Testis (tissue), 3 donors: ENCODE measurements around the gene TEKT2. TPM values are rescaled to one million over a fixed set of nuclear protein-coding genes. Genes with fewer than 3 reads are reported as not detected.

ENCODE experiments used
- DNase-seq: peaks from one replicate; pipeline ENCODE4 v3.0.0-alpha.2; 2019
- H3K27ac ChIP-seq, 2 donors: fragments of 200-600 bp; sonication (generic); one replicate each; pipeline ENCODE4 v1.5.1; 2019
- H3K27me3 ChIP-seq: fragments of 200-600 bp; sonication (generic); one replicate; pipeline ENCODE4 v1.5.1; 2019
- H3K36me3 ChIP-seq: fragments of 200-600 bp; sonication (generic); one replicate; pipeline ENCODE4 v1.5.1; 2017; ENCODE audit warnings: low read depth; ENCODE audit errors: missing control alignments
- H3K4me1 ChIP-seq: fragments of 200-600 bp; sonication (generic); one replicate; pipeline ENCODE4 v1.5.1; 2019
- H3K4me3 ChIP-seq, 2 donors: fragments of 200-600 bp; sonication (generic); one replicate each; pipeline ENCODE4 v1.5.1; 2017 to 2019
- H3K9me3 ChIP-seq: fragments of 200-600 bp; sonication (generic); one replicate; pipeline ENCODE4 v1.5.1; 2017
- CTCF ChIP-seq, 3 experiments: fragments of 450-650 bp in 2 of 3; fragments of 200-600 bp in 1 of 3; sonication (generic) in 1 of 3; IDR thresholded peaks; one replicate each; pipeline ENCODE4 v1.5.1; 2016 to 2019; ENCODE audit warnings: antibody characterized with exemption in 3 of 3, mild to moderate bottlenecking in 2 of 3, moderate library complexity in 1 of 3
- POLR2A ChIP-seq: fragments of 450-650 bp; IDR thresholded peaks from one replicate; pipeline ENCODE4 v1.6.1; 2017; ENCODE audit warnings: antibody characterized with exemption, mild to moderate bottlenecking, moderate library complexity
- WGBS, 2 donors: methylation state at CpG; one replicate each; pipeline ENCODE4 v1.1.5; 2018; 5-methylcytosine and 5-hydroxymethylcytosine counted together
- intact Hi-C: fragments of 100-400 bp; cut with DNase I; formaldehyde crosslinking; loops from one replicate; pipeline ENCODE4 v1.15.1; 2023; ENCODE audit warnings: low total_unique reads
- polyA plus RNA-seq: library from polyadenylated mRNA; stranded (reverse); fragments of 350-450 nt; fragmentation: Illumina TruSeq; extraction: RNeasy Lipid Tissue Mini Kit (QIAGEN cat#74804); gene quantifications from one replicate; pipeline ENCODE4 v1.2.3, GENCODE V29; 2014; ENCODE audit warnings: low read depth, low replicate concordance; ENCODE audit not compliant: insufficient read depth
- total RNA-seq, 2 donors: library from RNA; depleted of rRNA; stranded (reverse); fragments of >200 nt; gene quantifications; one replicate each; pipeline ENCODE4 v1.2.3, GENCODE V29; 2016

Gene TEKT2
- total and polyA plus RNA-seq, 3 donors from 2014 or later = 35.1 to 117 (median 65.0) TPM

GRCh38 chr1:36118447-36119204, 34.7 kb downstream of the TEKT2 start:
- H3K4me1 ChIP-seq = peaks cover 10% of the 10 kb centered on the region
- H3K4me3 ChIP-seq = no peak overlapping the region
- H3K27me3 ChIP-seq = no peaks in the 10 kb centered on the region
- no peaks in the 10 kb centered on the region for H3K36me3 ChIP-seq
- no peak for DNase-seq
- intact Hi-C loops = no loop called here
- no peak for TF ChIP-seq POLR2A
- TF ChIP-seq CTCF (IDR thresholded peaks at IDR 0.05) = no peak
- H3K9me3 ChIP-seq = no peaks in the 10 kb centered on the region
- 68 to 73% methylated on average over 10 of the region's 10 CpGs for WGBS, 2 donors
- no peak overlapping the region for H3K27ac ChIP-seq

GRCh38 chr1:36119456-36119855, 35.6 kb downstream of the TEKT2 start:
- no peaks in the 10 kb centered on the region for H3K9me3 ChIP-seq
- H3K27ac ChIP-seq = peak overlapping the region in 1 of 2 donors; percentile 45
- no peak for DNase-seq
- no peak for TF ChIP-seq CTCF (IDR thresholded peaks at IDR 0.05)
- no peaks in the 10 kb centered on the region for H3K27me3 ChIP-seq
- intact Hi-C loops = no loop called here
- no peaks in the 10 kb centered on the region for H3K36me3 ChIP-seq
- H3K4me3 ChIP-seq = no peak overlapping the region
- 58 to 75% methylated on average over 3 to 9 of the region's 9 CpGs for WGBS, 2 donors
- peaks cover 10% of the 10 kb centered on the region for H3K4me1 ChIP-seq

GRCh38 chr1:36122062-36123030, 38.5 kb downstream of the TEKT2 start:
- no peak overlapping the region for H3K27ac ChIP-seq
- 89 to 91% methylated on average over 12 of the region's 12 CpGs for WGBS, 2 donors
- intact Hi-C loops = no loop called here
- peaks cover 14% of the 10 kb centered on the region for H3K4me1 ChIP-seq
- no peaks in the 10 kb centered on the region for H3K9me3 ChIP-seq
- no peaks in the 10 kb centered on the region for H3K27me3 ChIP-seq
- no peak for DNase-seq
- no peaks in the 10 kb centered on the region for H3K36me3 ChIP-seq
- H3K4me3 ChIP-seq = no peak overlapping the region
- TF ChIP-seq CTCF (IDR thresholded peaks at IDR 0.05) (no peak), POLR2A (no peak)

GRCh38 chr1:36123356-36123755, 39.5 kb downstream of the TEKT2 start:
- no peaks in the 10 kb centered on the region for H3K9me3 ChIP-seq
- TF ChIP-seq POLR2A = no peak
- TF ChIP-seq CTCF (IDR thresholded peaks at IDR 0.05) = no peak
- H3K4me1 ChIP-seq = peaks cover 14% of the 10 kb centered on the region
- DNase-seq = no peak
- 59 to 84% methylated on average over 8 of the region's 8 CpGs for WGBS, 2 donors
- H3K27ac ChIP-seq = no peak overlapping the region
- H3K36me3 ChIP-seq = no peaks in the 10 kb centered on the region
- H3K4me3 ChIP-seq = no peak overlapping the region
- H3K27me3 ChIP-seq = no peaks in the 10 kb centered on the region
- intact Hi-C loops = no loop called here
